ENCODE results near the gene PPARD.
A peak's percentile ranks its signal among the peaks of the same experiment; 100 is the strongest.

PPARD gene

GRCh38 chr6:35363293-35363750 lies 21.0 kb downstream of the PPARD start:
- TF ChIP-seq TAF1 (IDR thresholded peaks at IDR 0.05; ENCODE audit: low read depth, low read length) (no peak), SPI1 (IDR thresholded peaks at IDR 0.05; ENCODE audit: low read depth, low read length) (no peak), POLR2A (IDR thresholded peaks at IDR 0.05; ENCODE audit: low read depth, low read length) (no peak), POU2F2 (IDR thresholded peaks at IDR 0.05; ENCODE audit: low read depth, low read length) (no peak), POLR2AphosphoS5 (IDR thresholded peaks at IDR 0.05; ENCODE audit: low read depth, low read length) (no peak), PAX5 (IDR thresholded peaks at IDR 0.05; ENCODE audit: insufficient read depth, low read length, severe bottlenecking) (no peak)
- FAIRE-seq, result no peak
- DNase-seq (ENCODE audit: insufficient read length, low spot score), result no peak

DNA sequence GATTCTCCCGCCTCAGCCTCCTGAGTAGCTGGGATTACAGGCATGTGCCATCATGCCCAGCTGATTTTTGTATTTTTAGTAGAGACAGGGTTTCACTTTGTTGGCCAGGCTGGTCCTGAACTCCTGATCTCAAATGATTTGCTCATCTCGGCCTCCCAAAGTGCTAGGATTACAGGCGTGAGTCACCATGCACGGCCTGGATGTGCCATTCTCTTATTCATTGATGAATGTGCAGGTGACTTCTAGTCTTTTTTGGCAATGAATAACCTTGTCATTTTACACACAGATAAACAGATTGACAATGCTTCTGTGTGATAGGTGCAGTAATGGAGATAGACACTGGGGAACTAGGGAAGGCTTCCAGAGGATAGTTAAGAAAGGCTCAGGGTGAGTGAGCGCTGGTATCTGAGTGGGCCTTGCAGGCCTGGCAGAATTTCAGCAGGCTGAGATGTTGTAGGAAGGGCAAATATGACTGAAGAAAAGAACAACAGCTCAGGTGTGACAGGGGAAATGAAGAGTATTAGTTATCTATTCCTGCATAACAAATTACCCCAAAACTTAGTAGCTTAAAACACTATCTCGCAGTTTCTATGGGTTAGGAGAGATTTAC lies 23.3 kb downstream of the PPARD start:
- TF ChIP-seq PAX5 (IDR thresholded peaks at IDR 0.05; ENCODE audit: insufficient read depth, low read length, severe bottlenecking), result no peak
- TF ChIP-seq TAF1 (IDR thresholded peaks at IDR 0.05; ENCODE audit: low read depth, low read length), result no peak
- no peak for TF ChIP-seq SPI1 (IDR thresholded peaks at IDR 0.05; ENCODE audit: low read depth, low read length)
- TF ChIP-seq POU2F2 (IDR thresholded peaks at IDR 0.05; ENCODE audit: low read depth, low read length), result no peak
- TF ChIP-seq POLR2A (IDR thresholded peaks at IDR 0.05; ENCODE audit: low read depth, low read length), result no peak
- TF ChIP-seq POLR2AphosphoS5 (IDR thresholded peaks at IDR 0.05; ENCODE audit: low read depth, low read length), result no peak
- DNase-seq (ENCODE audit: insufficient read length, low spot score), result no peak
- FAIRE-seq, result no peak

DNA sequence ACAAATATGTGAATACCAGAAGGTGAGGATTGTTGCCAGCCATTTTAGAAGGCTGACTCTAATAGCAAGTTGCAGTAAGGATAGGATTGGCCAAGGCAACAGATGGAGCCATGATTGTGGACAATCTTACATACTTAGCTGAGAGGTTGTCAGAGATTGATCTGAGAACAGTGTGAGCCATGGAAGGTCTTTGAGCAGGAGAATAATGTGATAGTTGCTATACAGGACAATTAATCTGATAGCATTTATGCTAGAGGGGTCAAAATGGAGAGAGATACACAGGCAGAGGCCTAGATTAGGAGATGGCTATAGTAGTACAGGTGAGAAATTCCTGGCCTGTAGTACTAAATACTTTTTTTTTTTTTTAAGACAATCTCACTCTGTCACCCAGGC lies 23.8 kb downstream of the PPARD start:
- DNase-seq (ENCODE audit: insufficient read length, low spot score) (no peak), FAIRE-seq (peak; percentile 5)
- TF ChIP-seq PAX5 (IDR thresholded peaks at IDR 0.05; ENCODE audit: insufficient read depth, low read length, severe bottlenecking) (no peak), SPI1 (IDR thresholded peaks at IDR 0.05; ENCODE audit: low read depth, low read length) (no peak), POU2F2 (IDR thresholded peaks at IDR 0.05; ENCODE audit: low read depth, low read length) (no peak), TAF1 (IDR thresholded peaks at IDR 0.05; ENCODE audit: low read depth, low read length) (no peak), POLR2AphosphoS5 (IDR thresholded peaks at IDR 0.05; ENCODE audit: low read depth, low read length) (no peak), POLR2A (IDR thresholded peaks at IDR 0.05; ENCODE audit: low read depth, low read length) (no peak)

- no peak for TF ChIP-seq POLR2AphosphoS5 (IDR thresholded peaks at IDR 0.05; ENCODE audit: low read depth, low read length)
- TF ChIP-seq POLR2A (IDR thresholded peaks at IDR 0.05; ENCODE audit: low read depth, low read length), result no peak
- TF ChIP-seq POU2F2 (IDR thresholded peaks at IDR 0.05; ENCODE audit: low read depth, low read length), result no peak
- TF ChIP-seq SPI1 (IDR thresholded peaks at IDR 0.05; ENCODE audit: low read depth, low read length), result no peak
- no peak for TF ChIP-seq PAX5 (IDR thresholded peaks at IDR 0.05; ENCODE audit: insufficient read depth, low read length, severe bottlenecking)
- no peak for TF ChIP-seq TAF1 (IDR thresholded peaks at IDR 0.05; ENCODE audit: low read depth, low read length)
- FAIRE-seq, result peak; percentile 13
- no peak for DNase-seq (ENCODE audit: insufficient read length, low spot score)
Observed at GRCh38 chr6:35367646-35368037, 25.3 kb downstream of the PPARD start.

GRCh38 chr6:35368038-35368887 lies 25.9 kb downstream of the PPARD start:
- no peak for DNase-seq (ENCODE audit: insufficient read length, low spot score)
- FAIRE-seq, result no peak

DNA sequence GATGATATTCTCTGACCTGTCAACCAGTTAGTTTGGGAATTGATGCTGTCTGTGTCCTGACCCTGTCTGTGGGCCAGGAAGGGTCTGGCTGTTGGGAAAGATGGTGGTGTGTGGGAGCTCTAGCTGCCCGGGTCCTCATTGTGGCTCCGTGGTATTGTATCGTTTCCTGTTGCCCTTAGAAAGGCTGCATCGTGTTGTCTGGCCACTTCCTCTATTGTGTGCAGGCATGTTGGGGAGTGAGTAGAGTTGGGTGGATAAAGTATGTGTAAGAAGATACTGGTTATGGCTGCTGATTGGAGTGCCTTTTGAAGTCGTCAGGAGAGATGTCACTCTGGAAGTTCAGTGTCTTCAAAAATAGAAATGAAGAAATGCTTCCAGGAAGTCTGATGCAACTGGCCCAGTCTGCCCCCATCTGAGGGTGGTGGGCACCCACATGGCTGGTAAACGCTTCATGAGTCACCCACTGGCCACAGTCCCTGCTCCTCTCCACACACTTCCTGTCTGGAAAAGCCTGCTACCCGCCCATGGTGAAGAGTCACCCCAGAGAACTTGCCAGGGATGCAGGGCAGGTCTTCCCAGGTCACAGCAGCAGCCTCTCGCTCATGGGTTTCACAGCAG lies 27.9 kb downstream of the PPARD start:
- FAIRE-seq, result peak; percentile 89

More at GRCh38 chr6:35368038-35368887, 25.9 kb downstream of the PPARD start:
- TF ChIP-seq SPI1 (IDR thresholded peaks at IDR 0.05; ENCODE audit: low read depth, low read length) (peak; percentile 84), POU2F2 (IDR thresholded peaks at IDR 0.05; ENCODE audit: low read depth, low read length) (no peak), POLR2A (IDR thresholded peaks at IDR 0.05; ENCODE audit: low read depth, low read length) (no peak), TAF1 (IDR thresholded peaks at IDR 0.05; ENCODE audit: low read depth, low read length) (no peak), PAX5 (IDR thresholded peaks at IDR 0.05; ENCODE audit: insufficient read depth, low read length, severe bottlenecking) (no peak), POLR2AphosphoS5 (IDR thresholded peaks at IDR 0.05; ENCODE audit: low read depth, low read length) (no peak)

GRCh38 chr6:35370785-35371493 lies 28.6 kb downstream of the PPARD start:
- TF ChIP-seq SPI1 (IDR thresholded peaks at IDR 0.05; ENCODE audit: low read depth, low read length), result peak; percentile 91
- no peak for TF ChIP-seq POLR2A (IDR thresholded peaks at IDR 0.05; ENCODE audit: low read depth, low read length)
- FAIRE-seq, result peak; percentile 56
- DNase-seq (ENCODE audit: insufficient read length, low spot score), result no peak

More for the DNA sequence above, 27.9 kb downstream of the PPARD start:
- peak; percentile 97 for TF ChIP-seq SPI1 (IDR thresholded peaks at IDR 0.05; ENCODE audit: low read depth, low read length)
- peak; percentile 3; the same call in 1 of the 2 replicates for TF ChIP-seq POLR2AphosphoS5 (IDR thresholded peaks at IDR 0.05; ENCODE audit: low read depth, low read length)
- no peak for TF ChIP-seq PAX5 (IDR thresholded peaks at IDR 0.05; ENCODE audit: insufficient read depth, low read length, severe bottlenecking)
- no peak for TF ChIP-seq TAF1 (IDR thresholded peaks at IDR 0.05; ENCODE audit: low read depth, low read length)
- TF ChIP-seq POLR2A (IDR thresholded peaks at IDR 0.05; ENCODE audit: low read depth, low read length), result no peak
- no peak for TF ChIP-seq POU2F2 (IDR thresholded peaks at IDR 0.05; ENCODE audit: low read depth, low read length)
- DNase-seq (ENCODE audit: insufficient read length, low spot score), result no peak

DNA sequence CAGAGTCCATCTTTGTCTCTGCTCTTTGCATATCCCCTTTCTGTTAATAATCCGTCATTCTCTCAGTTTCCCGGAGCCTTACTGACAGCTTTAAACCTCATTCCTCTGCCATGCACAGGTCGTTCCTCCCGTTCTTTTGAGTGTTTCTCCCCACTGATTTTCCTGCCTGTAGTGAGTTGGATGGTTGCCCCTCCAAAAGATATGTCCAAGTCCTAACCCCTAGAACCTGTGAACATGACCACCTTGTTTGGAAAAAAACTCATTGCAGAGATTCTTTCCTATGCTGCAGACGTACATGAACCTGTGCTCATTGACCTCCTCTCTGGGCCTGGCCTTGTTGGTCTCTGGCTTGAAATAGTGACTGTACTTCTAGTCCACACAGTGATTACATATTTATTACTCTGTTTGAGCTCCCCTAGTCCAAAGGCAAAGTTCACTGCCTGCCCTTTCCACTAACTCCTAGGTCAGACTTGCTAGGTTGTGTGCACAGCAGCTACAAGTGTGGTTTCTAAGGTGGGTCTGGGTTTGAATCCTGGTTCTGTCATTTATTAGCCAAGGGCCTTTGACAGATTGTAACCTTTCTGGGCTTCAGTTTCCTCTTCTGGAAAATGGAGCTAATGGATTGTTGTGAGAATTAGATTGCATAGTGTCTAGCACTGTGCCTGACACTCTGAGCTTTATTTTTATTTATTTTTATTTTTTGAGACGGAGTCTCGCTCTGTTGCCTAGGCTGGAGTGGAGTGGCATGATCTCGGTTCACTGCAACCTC lies 29.3 kb downstream of the PPARD start:
- no peak for FAIRE-seq
- no peak for DNase-seq (ENCODE audit: insufficient read length, low spot score)
- TF ChIP-seq POLR2AphosphoS5 (IDR thresholded peaks at IDR 0.05; ENCODE audit: low read depth, low read length) (no peak), SPI1 (IDR thresholded peaks at IDR 0.05; ENCODE audit: low read depth, low read length) (no peak)
